ENCODE results near the gene DIAPH2.
"Not testable (repeated sequence)": the region's sequence is repeated elsewhere in the genome, so short reads cannot be mapped to it uniquely, and the experiment has no call there.

DIAPH2 gene

GRCh38 chrX:96834137-96834536 is 149.5 kb downstream of the DIAPH2 start:
- DNase-seq = no peak

GRCh38 chrX:96835660-96836289 is 151.1 kb downstream of the DIAPH2 start:
- DNase-seq = no peak

GRCh38 chrX:96837808-96838207 is 153.2 kb downstream of the DIAPH2 start:
- DNase-seq = no peak

GRCh38 chrX:96838537-96838936 is 153.9 kb downstream of the DIAPH2 start:
- no peak for DNase-seq

GRCh38 chrX:96841325-96841724 is 156.7 kb downstream of the DIAPH2 start:
- DNase-seq = no peak

- DNase-seq = not testable (repeated sequence)
These were observed 157.2 kb downstream of the DIAPH2 start for GRCh38 chrX:96841866-96842265.

- no peak for DNase-seq
These were observed 158.9 kb downstream of the DIAPH2 start for GRCh38 chrX:96843566-96843965.

- DNase-seq = no peak
These were observed 162.2 kb downstream of the DIAPH2 start for GRCh38 chrX:96846841-96847240.

- not testable (repeated sequence) for DNase-seq
These were observed 174.8 kb downstream of the DIAPH2 start for GRCh38 chrX:96859422-96859821.

- DNase-seq = no peak
These were observed 176.6 kb downstream of the DIAPH2 start for GRCh38 chrX:96861218-96861617.

- no peak for DNase-seq
These were observed 177.0 kb downstream of the DIAPH2 start for GRCh38 chrX:96861661-96862060.

- no peak for DNase-seq
These were observed 199.0 kb downstream of the DIAPH2 start, which contains the start of gene RPA4 for GRCh38 chrX:96883608-96884007. Gene RPA4 (plus strand): TSS chrX:96883908. CDS start chrX:96884311, 403 bp downstream.

- DNase-seq = no peak
These were observed 199.4 kb downstream of the DIAPH2 start for GRCh38 chrX:96884027-96884426.

- DNase-seq = no peak
These were observed 205.1 kb downstream of the DIAPH2 start for GRCh38 chrX:96889726-96890125.

- no peak for DNase-seq
These were observed 222.1 kb downstream of the DIAPH2 start for GRCh38 chrX:96906741-96907140.

GRCh38 chrX:96907516-96908272 is 223.1 kb downstream of the DIAPH2 start:
- DNase-seq = no peak

GRCh38 chrX:96909291-96909690 is 224.6 kb downstream of the DIAPH2 start:
- no peak for DNase-seq

- no peak for DNase-seq
These were observed 234.2 kb downstream of the DIAPH2 start for GRCh38 chrX:96918864-96919263.

GRCh38 chrX:96919672-96920071 is 235.0 kb downstream of the DIAPH2 start:
- DNase-seq = no peak

- no peak for DNase-seq
These were observed 239.9 kb downstream of the DIAPH2 start for GRCh38 chrX:96924581-96924980.

GRCh38 chrX:96929036-96929435 is 244.4 kb downstream of the DIAPH2 start:
- DNase-seq = no peak

- no peak for DNase-seq
These were observed 273.1 kb downstream of the DIAPH2 start for GRCh38 chrX:96957718-96958117.

- no peak for DNase-seq
These were observed 287.2 kb downstream of the DIAPH2 start for GRCh38 chrX:96971812-96972211.

- no peak for DNase-seq
These were observed 294.3 kb downstream of the DIAPH2 start for GRCh38 chrX:96978906-96979305.

- no peak for DNase-seq
These were observed 295.1 kb downstream of the DIAPH2 start for GRCh38 chrX:96979766-96980165.
